HG03432 (cell line): Measurements from ENCODE around the gene CMTM8.

Experiments
- ATAC-seq: cut with Tn5 transposase; IDR thresholded peaks from one replicate; pipeline ENCODE4 v1.9.1; 2021; ENCODE audit warnings: mild to moderate bottlenecking, moderate library complexity; ENCODE audit not compliant: unreplicated experiment

CMTM8 gene

DNA sequence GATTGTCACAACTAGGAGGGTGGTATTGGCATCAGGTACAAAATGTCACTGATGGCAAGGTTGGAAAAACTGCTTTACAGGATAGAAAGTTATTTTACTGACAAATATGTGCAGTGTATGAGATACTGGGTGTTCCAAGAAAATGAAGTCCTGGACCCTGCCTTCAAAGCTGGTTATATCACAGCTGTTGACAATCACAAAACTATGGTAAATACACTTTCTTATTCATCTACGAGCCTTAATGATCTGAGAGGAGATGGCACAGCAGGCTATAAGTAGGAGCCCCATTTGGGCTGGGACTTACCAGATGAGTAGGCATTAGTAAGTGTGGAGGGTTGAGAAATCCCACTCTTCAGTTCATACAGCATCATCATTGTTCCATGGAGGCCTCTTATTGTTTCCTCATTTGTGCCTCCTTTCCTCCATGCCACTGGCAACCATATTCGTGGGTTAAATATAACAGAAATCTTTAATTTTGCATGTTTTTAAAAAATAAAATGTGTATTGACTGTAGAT lies 66.9 kb downstream of the CMTM8 start:
- no peak for ATAC-seq

DNA sequence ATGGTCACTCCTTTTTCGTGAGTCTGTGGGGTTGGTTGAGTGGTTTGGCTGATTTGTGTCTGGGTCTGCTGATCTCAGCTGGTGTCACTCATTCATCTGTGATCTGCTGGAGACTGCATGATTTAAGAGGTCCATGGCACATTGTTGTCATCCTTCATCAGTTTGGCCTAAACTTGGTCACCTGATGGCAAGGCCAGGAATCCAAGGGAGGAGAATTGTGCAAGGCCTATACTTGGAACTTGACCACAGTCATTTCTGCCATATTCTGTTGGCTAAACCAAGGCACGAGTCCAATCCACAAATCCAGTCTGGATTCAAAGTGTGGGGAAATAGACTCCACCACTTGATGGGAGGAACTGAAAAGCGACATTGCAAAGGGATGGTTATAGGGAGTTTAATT lies 67.6 kb downstream of the CMTM8 start:
- ATAC-seq: no peak

DNA sequence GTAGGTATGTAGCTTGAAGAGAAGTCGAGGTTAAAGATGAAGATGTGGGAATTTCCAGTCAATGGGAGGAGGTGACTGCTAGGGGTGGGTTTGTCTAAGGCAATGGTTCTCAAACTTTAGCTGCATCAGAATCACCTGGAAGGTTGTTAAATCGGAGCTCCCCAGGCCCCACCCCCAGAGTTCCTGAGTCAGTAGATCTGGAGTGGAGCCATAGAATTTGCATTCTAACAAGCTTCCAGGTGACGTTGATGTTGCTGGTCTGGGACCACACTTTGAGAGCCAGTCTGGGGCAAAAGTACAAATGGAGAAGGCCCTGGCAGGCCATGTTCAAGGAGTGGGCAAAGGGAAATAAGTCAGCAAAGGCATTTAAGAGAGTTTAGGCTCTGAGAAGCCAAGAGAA lies 69.1 kb downstream of the CMTM8 start:
- ATAC-seq: no peak

DNA sequence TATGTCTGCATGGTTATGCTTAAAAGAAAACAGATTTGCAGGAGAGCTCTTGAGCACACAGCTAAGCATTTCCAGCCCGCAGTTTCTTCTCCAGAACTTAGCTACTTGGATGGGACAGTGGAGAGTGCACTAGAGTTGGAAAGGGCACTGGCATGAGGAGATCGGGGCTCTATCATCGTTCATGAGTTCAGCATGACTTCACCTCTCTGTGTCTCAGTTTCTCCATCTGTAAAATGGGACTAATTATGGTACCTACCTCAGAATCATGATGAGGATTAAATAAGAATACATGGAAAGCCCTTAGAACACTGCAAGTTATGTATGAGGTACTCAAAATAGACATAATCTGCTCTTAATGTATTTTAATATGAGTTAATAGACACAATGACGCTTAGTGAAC lies 69.9 kb downstream of the CMTM8 start:
- no peak for ATAC-seq

DNA sequence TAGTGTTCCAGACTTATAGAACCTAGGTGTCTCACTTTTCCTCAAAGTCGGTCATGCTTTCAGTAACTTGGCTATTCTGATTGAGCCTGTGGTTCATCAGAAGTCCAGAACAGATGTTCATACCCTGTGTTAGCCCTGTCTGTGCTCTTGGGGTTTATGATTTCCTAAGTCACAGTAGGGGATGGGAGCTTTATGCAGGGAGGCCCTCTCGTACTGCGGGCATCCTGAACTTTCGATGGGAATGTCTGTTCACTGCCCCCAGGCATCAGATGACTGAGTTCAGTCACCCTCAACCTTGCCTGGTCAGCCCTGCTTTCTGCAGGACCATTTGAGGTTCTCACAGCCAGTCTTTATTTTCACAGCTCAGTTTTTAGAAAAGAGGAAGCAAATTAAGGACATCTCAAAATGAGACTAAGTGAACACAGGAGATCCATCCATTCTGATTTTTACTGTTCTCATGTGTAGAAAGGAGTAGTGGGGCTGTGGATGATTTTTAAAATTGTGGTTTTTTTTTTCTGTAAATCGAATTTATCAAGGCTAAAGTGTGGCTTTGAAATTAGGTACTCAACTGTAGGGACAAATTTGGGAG lies 71.3 kb downstream of the CMTM8 start:
- ATAC-seq: peak; percentile 51

DNA sequence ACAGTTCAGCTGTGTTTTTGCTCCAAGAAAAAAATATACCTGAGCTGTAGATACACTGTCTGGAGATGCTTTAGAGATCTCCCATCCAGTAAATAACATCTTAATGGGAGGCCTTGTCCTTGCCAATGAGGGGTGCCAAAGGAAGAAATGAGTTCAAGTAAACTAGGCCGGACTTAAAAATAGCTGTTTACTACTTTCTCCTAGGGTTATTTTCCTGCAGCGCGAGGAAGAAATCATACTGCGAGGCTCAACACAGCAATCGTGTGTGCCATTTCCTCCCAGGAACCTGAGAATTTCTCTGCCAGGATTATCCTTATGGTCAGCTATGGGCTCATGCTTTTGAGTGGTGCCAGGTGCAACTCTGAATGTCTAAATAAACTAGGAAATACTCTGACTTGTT lies 71.9 kb downstream of the CMTM8 start:
- no peak for ATAC-seq

DNA sequence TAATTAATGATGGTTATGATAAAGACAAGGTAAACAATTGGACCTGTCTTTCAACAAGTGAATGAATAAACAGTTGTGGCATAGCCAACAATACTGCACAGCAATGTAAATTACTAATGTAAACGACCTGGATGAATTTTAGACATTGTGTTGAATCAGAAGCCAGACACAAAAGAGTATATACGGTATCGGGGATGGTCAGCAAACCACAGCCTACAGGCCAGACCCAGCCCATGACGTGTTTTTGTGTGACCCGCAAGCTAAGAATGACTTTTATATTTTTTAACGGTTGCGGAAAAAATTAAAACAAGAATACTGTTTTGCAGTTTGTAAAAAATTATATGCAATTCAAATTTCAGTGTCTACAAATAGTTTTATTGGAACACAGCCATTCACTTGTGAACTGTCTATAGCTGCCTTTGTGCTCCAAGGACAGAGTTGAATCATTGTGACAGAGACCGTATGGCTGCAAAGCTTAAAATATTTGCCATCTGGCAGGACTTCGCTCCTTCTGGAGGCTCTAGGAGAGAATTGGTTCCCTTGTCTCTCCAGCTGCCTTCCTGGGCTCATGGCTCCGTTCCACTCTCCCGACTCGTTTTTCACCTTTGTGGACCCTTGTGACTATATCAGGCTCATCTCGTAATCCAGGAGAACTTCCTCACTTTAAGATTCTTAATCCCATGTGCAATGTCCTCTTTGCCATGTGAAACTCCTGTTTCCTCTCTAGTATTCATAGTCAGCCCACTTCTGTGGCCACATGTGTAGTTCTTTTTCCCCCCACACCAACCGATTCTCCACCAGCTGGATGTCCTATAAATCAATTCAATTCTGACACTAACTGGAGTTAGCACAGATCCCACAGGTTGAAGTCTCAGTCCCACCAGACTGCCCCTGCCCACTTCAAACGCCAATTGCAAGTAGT lies 72.7 kb downstream of the CMTM8 start:
- no peak for ATAC-seq

DNA sequence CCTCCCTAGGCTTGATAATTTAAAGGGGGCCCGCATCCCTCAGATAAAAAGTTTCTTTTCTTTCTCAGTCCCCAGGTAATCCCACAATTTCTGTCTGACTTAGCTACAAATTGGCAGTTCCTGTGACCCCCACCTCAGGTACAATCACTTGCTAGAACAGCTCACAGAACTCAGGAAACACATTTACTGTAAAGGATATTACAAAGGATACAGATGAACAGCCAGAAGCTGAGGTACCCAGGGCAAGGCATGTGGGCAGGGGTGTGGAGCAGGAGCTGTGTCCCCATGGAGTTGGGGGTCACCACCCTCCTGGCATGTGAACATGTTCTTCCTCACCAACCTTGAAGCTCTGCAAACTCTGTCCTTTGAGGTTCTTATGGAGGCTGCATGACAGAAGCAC lies 73.8 kb downstream of the CMTM8 start:
- ATAC-seq: no peak

DNA sequence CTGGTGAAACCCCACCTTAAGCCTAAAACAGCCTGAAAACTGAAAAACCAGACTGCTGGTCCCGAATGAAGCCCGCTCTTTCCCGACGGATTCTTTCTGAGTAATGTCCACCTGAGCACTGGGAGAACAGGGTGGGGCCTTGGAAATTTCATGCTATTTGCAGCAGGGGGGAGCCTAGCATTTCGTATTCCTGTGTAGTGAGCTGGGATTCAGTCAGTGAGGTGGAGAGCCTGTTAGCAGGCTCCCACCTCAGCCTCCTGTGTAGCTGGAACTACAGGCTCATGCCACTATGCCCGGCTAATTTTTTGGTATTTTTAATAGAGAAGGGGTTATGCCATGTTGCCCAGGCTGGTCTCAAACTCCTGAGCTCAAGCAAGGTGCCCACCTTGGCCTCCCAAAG lies 74.7 kb downstream of the CMTM8 start:
- no peak for ATAC-seq

DNA sequence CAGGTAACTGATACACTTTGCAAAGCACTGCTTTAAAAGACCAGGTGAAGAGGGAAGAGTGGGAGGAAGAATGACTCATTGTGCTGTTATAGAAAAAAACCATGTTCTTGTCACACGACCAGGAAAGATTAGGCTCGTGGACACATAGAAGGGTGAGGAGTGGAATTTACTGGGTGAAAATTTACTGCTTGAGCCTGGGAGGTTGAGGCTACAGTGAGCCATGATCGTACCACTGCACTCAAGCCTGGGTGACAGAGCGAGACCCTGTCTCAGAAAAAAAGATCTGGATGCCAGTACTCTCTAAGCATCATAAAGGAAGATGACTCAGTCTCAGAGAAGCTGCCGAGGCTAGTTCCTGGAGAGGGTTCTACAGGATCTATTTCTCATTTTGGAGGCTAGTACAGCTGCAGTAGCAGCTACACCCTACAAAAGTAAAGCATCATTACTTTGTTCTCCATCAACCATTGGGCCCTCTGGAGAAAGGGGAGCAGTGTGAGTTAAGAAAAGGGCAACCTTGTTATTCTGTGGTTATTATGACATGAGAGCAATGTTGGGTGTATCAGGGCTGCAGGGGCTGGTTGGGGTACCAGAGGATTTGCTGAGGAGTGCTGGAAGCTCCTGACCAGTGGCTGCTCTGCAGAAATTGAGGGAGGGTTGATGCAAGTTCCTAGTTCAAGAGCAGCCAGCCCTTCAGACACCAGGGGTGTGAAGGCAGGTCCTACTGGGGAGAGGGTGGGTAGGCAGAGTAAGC lies 75.4 kb downstream of the CMTM8 start:
- ATAC-seq: no peak

DNA sequence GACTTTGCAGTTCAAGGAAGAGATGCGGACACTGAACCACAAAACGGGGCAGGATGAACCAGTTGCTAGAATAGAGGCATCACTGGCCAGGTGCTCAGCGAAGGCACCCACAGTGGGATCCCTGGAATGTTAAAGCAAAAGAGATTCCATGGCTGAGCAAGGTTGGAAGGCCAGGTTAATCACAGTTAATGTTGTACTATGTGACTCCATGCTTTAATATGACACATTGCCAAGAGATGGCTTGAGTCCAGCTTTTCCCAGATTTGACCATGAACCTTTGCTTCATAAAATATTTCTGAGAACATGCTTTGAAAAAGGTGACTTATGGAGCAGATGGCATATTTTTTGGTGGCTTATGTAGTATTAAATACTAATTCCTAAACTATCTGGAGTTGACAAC lies 77.0 kb downstream of the CMTM8 start:
- no peak for ATAC-seq

DNA sequence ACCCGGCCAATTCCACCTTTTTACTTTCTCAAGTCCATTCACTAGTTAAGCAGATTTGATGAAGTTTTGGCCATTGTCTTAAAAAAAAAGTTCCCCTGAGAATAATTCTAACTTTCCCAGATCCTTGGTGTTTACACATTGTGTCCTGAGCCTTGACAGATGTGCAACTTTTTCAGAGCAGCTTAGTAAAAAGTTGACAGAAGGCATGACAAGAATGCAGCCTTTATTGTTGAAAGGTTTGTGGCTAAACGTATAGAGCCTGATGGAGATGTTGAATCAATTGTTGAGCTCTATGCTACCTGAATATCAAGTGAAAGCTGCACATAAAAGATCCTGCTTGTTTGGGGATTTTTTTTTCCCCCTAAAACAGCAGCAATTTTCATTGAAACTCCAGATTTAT lies 77.8 kb downstream of the CMTM8 start:
- ATAC-seq: no peak

DNA sequence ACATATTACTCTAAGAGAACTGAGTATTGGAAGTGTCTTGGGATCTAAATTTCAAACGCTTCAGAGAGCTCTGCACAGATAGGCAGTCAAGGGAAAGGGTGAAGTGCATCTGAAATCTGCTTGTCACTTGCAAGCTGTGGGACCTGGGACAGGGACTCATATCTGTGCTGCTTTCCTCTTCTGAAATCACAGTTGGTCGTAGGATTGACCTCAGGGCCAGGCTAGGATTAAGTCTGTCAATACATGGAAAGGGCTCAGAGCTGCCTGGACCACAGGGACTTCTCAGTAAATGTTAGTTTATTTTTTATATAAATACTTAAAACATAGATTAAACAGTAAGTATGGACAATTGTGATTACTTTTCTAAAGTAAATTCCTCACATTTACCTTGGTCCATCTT lies 78.5 kb downstream of the CMTM8 start:
- ATAC-seq: no peak

DNA sequence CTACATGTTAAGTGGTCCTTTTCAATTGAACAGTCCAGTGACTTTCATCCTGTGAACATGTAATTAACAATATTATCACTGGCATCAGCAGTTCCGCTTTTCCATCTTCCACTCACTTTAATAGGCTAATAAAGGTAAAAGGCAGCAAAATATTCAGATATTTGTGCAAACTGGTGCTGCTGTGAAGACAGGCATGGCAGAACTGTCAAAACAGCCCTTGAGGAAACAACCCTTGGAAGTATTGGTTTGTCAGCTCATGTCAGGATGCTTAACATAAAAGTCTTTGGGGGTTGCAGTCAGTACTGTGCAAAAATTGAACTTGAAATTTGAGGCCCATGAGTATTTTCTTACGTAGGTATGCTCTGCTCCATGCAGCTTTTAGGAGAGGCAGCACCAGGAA lies 81.1 kb downstream of the CMTM8 start:
- ATAC-seq: no peak

DNA sequence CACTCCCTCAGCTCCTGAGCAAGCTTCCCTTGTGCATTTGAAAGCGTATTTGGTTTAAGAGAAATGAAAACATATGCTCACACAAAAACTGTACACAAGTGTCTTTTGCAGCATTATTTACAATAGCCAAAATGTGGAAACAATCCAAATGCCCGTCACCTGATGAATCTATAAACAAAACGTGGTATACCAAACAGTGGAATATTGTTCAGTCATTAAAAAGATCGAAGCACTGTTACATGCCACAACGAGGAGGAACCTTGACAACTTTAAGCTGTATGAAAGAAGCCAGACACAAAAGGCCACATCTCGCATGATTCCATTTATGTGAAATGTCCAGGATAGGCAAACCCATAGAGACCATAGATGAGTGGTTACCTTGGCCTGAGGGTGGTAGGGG lies 81.6 kb downstream of the CMTM8 start:
- ATAC-seq: no peak

DNA sequence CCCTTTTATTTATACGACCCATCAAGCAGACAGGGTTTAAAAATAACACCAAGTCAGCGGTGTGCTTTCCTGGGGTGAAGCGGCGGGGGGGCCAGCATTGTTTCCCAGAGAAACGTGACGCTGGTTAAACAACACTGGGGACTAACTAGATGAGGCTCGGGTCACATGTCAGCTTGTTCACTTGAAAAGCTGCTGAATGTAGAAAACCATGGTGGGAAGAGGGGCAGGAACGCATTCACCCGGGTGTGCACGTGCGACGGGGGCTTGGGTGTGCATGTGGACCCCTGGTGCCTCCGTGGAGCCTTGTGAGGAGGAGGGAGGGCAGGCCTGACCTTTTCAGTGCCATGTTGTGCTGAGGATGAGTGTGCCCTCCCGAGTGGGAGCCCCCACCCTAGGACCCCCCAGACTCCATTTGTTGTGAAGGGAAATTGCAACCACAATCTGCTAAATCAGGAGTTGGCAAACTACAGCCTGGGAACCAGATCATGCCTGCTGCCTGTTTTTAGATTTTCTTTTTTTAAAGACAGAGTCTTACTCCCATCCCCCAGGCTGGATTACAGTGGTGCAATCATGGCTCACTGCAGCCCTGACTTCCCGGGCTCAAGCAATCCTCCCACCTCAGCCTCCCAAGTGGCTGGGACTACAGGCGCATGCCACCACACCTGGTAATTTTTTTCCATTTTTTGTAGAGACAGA lies 82.8 kb downstream of the CMTM8 start:
- no peak for ATAC-seq

DNA sequence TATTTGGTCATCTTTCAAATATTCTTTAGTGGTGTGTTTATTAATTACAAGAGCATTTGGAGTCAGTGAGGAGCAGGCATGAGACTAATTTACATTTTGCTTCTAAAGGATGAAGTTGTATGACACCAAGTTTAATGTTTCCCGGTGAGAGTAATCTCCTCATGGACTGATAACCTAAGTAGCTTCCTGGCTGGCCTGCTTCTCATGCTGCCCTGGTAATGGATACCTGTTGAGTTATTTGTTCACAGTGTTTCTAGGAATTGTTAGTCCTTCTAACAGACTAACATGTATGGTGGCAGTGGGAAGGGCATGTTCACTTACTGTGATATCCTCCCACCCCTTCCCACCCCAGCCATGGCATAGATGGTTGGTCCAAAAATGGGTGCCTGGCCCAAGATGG lies 83.8 kb downstream of the CMTM8 start:
- ATAC-seq: no peak

DNA sequence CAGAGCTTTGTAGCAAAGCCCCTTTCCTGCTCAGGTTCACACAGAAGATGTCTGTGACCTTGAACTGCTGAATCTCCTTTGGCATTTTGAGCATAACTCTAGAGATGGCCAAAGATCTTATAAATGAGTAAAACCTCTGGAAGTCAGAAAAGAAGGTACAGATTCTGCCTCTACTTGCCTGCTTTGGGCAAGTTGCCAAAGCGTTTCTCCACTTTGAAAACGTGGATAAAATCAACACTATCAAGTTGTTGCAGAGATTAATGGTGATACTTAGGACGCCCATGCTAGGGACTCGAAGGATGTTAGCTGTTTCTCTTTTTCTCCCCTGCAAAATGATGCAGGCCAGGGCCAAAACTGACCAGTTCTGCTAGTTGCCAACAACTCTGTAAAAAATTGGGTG lies 85.1 kb downstream of the CMTM8 start:
- ATAC-seq: no peak

DNA sequence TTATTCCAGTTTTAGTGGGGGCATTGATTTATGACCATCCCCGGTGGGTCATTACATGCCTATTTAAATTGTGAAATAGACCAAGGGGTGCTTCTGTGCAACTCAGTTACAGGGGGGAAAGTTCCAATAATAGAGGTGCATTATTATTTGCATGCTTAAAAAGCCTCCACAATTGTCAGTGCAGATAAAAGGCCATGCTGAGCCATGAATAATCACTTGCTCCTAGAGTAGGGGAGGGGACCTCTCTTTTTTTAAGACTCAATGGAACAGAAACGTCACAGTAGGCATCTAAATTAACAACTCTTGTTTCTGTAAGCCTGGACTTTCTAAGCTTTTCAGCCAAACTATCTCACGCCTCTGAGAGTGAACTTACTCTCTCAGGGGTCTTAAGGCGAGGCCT lies 86.7 kb downstream of the CMTM8 start:
- no peak for ATAC-seq

DNA sequence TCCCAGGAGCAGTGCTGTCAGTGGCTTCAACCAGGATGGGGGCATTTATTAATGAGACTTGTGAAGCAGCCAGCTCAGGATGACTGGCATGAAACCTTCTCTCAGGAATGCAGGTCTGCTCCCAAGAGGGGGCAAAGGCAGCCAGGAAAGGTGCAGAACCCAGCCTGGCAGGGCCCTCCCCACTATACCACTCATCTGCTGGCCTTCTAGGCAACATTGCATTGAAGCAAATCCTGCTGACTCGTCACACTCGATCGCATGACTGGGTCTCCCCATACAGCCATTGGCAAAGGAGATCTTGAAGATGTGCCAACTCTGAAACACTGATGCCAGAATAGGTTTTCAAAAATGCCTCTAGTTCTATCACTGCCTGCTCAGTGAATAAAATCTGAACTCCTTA lies 87.4 kb downstream of the CMTM8 start:
- ATAC-seq: no peak

DNA sequence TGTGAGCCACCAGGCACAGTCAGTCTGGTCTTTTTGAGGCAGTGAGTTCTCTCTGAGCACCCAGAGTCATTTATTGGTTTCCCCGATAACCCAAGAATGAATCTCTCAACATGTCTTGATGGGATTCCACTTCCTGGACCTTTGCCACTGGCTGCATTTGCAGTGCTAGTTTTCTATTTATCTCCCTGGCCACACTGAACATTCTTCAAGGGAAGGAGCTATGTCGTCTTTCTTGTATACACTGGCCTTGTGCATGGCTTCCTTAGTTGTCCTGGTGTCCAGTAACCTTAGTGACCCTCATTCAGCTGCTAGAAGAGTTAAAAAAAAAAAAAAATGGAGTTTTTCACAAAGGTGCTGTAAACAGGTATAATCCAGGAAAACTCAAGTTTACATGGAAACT lies 88.3 kb downstream of the CMTM8 start:
- no peak for ATAC-seq
